ENCODE data around the gene TP53I3. TPM values are rescaled to one million over a fixed set of nuclear protein-coding genes. Genes with fewer than 3 reads are reported as not detected.
A peak's percentile ranks its signal among the peaks of the same experiment; 100 is the strongest.

The TP53I3 gene
- total RNA-seq, 1 experiment from 2014 or later: 48.1 TPM

DNA sequence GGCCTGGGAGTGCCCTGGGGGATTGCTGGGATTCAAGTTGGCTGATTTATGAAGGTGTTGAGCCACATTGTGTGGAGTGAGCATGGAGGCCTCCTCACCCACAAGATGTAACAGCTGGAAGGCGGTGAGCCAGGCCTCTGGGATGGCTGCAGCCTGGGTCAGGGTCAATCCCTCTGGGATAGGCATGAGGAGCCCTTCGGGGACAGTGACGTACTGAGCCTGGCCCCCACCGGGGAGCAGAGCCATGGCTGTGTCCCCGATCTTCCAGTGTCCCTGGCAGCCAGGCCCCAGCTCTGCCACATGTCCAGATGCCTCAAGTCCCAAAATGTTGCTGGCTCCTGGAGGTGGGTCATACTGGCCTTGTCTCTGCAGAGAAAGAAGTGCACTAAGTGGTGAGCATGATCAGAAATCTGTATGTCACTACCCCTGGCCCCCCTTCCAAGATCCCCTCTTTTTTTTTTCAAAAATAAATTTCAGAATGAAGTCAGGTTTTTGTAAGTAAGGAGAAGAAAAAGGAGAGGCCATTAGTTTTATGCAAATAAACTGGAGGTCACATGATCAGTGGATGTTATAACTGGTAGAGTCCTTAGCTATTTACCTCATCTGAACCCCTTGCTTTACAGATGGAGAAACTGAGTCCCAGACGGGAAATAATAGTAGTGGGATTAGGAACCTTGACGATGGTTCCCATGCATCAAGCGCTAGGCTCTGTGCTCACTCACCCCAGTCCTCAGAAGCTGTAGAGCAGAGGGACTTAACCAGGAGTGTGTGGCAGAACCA, 1.7 kb downstream of the TP53I3 start:
- Histone ChIP-seq H3K79me1 (ENCODE audit: insufficient read depth, low read depth, low read length, poor library complexity, severe bottlenecking) (no peaks in the 10 kb centered on the region), H4K8ac (replicated peaks; ENCODE audit: insufficient read length, low read depth, low read length) (no peak overlapping the region), H2BK15ac (ENCODE audit: low read depth, low read length) (no peak overlapping the region), H3T11ph (ENCODE audit: low read length) (no peak overlapping the region), H3K79me2 (ENCODE audit: insufficient read depth, low read length) (no peaks in the 10 kb centered on the region), H3K4ac (ENCODE audit: low read depth, low read length) (no peak overlapping the region), H3K27me3 (ENCODE audit: insufficient read depth, low read length) (no peaks in the 10 kb centered on the region), H3K9me3 (ENCODE audit: control insufficient read depth, low read depth, low read length) (no peaks in the 10 kb centered on the region), H3K4me1 (ENCODE audit: insufficient read depth, low read length) (peaks cover 2% of the 10 kb centered on the region; the same call in 1 of the 2 replicates), H3K9ac (ENCODE audit: extremely low read depth, insufficient read length, low read length) (peak overlapping the region; percentile 73), H4K20me1 (ENCODE audit: control insufficient read depth, insufficient read depth, insufficient read length) (peaks cover 2% of the 10 kb centered on the region), H2AK5ac (ENCODE audit: insufficient read length, low read length) (no peak overlapping the region), H2BK120ac (ENCODE audit: low read depth, low read length, poor library complexity, severe bottlenecking) (no peak overlapping the region), H4K5ac (ENCODE audit: insufficient read length, low read depth, low read length) (no peak overlapping the region), H2BK5ac (ENCODE audit: insufficient read length, low read length) (no peak overlapping the region), H3K23ac (ENCODE audit: insufficient read length, low read depth, low read length) (no peak overlapping the region), H2AFZ (ENCODE audit: low read length) (no peak overlapping the region), H3K23me2 (ENCODE audit: insufficient read length, low read depth, low read length, poor library complexity, severe bottlenecking) (peaks cover 15% of the 10 kb centered on the region), H3K56ac (ENCODE audit: insufficient read length, low read depth, low read length) (no peak overlapping the region), H3K18ac (ENCODE audit: insufficient read length, low read depth, low read length) (peak overlapping the region; percentile 69), H3K4me2 (ENCODE audit: insufficient read depth, insufficient read length, low read length) (peak overlapping the region; percentile 96), H2BK12ac (ENCODE audit: insufficient read length, low read depth, low read length) (no peak overlapping the region), H3K27ac (ENCODE audit: insufficient read length, low read depth, low read length) (peak overlapping the region; percentile 87), H4K91ac (ENCODE audit: insufficient read length, low read depth, low read length) (no peak overlapping the region), H2BK20ac (ENCODE audit: low read depth, low read length, poor library complexity, severe bottlenecking) (no peak overlapping the region), H3K14ac (ENCODE audit: insufficient read depth, low read length) (peak overlapping the region; percentile 60)
- Mint-ChIP-seq H3K4me3 (peak overlapping the region; percentile 85 to 93), H3K9me3 (no peaks in the 10 kb centered on the region), H3K27ac (peak overlapping the region; percentile 97 to 99 (median 99)), H3K27me3 (ENCODE audit: low read depth) (no peaks in the 10 kb centered on the region), H3K4me1 (peaks cover 16 to 21% of the 10 kb centered on the region in 2 experiments), H3K36me3 (ENCODE audit: insufficient read depth in 1 of 3, low read depth in 3 of 3) (peaks cover 12 to 39% (median 38%) of the 10 kb centered on the region in 3 experiments)
- WGBS (ENCODE audit: extremely low coverage, insufficient read length, low lambda C conversion rate): no CpG with 5 or more reads among the region's 8 CpGs
- TF ChIP-seq CTCF (conservative IDR thresholded peaks at IDR 0.05): no peak
- peak; percentile 14 for DNase-seq

Measured in H9 (cell line).